ENCODE measurements around the gene MTSS2. TPM values are rescaled to one million over a fixed set of nuclear protein-coding genes. Genes with fewer than 3 reads are reported as not detected.

MTSS2 gene
- total RNA-seq, 1 experiment from 2014 or later: 27.1 TPM

DNA sequence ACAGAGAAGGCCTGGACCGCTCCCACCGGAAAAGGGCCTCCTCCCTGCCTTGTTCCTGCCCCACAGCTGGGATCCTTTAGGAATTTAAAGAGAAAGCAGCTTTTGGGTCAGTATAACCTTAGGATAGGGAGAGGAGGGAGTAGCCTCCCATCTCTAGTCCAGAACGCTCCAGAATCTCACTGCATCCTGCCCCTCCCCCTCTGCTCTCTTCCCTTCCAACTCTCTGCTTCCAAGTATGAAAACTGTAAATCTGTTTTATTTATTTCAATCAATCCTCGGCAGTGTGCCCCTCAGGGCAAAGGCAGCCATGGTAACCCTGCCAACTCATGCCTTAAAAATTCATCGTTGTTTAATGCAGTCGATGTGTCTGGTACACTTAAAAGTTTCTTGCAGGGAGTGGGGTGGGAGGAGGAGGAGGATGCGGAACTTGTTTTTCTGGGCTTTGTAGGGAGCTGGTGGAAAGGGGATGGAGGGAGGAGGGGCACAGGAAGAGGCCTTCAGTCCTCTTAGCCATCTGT lies 21.2 kb upstream of the MTSS2 start:
- Mint-ChIP-seq H3K9me3 (ENCODE audit: low read depth, unreplicated experiment) (no peaks in the 10 kb centered on the region), H3K27me3 (ENCODE audit: unreplicated experiment) (no peaks in the 10 kb centered on the region), H3K36me3 (ENCODE audit: insufficient read depth, unreplicated experiment) (peaks cover 18% of the 10 kb centered on the region), H3K4me1 (ENCODE audit: low read depth, unreplicated experiment) (peaks cover 33% of the 10 kb centered on the region), H3K27ac (ENCODE audit: unreplicated experiment) (peak overlapping the region; percentile 32), H3K4me3 (ENCODE audit: low read depth, unreplicated experiment) (no peak overlapping the region)
- peak; percentile 61 for DNase-seq
- CTCF ChIA-PET: interaction anchor here (0.7 kb wide), 1 partner anchor 11 kb away, joined by 3 read pairs; no protein-coding TSS in a partner anchor
- intact Hi-C loops (cut with micrococcal nuclease; ENCODE audit: unreplicated experiment): loop anchor here (5.0 kb wide), 2 partner anchors 40 to 65 kb away; no protein-coding TSS in a partner anchor
- TF ChIP-seq, protein P1, sequence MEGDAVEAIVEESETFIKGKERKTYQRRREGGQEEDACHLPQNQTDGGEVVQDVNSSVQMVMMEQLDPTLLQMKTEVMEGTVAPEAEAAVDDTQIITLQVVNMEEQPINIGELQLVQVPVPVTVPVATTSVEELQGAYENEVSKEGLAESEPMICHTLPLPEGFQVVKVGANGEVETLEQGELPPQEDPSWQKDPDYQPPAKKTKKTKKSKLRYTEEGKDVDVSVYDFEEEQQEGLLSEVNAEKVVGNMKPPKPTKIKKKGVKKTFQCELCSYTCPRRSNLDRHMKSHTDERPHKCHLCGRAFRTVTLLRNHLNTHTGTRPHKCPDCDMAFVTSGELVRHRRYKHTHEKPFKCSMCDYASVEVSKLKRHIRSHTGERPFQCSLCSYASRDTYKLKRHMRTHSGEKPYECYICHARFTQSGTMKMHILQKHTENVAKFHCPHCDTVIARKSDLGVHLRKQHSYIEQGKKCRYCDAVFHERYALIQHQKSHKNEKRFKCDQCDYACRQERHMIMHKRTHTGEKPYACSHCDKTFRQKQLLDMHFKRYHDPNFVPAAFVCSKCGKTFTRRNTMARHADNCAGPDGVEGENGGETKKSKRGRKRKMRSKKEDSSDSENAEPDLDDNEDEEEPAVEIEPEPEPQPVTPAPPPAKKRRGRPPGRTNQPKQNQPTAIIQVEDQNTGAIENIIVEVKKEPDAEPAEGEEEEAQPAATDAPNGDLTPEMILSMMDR (IDR thresholded peaks at IDR 0.05; ENCODE audit: unreplicated experiment): no peak
- BruUV-seq (replicated peaks): no TSS peak

DNA sequence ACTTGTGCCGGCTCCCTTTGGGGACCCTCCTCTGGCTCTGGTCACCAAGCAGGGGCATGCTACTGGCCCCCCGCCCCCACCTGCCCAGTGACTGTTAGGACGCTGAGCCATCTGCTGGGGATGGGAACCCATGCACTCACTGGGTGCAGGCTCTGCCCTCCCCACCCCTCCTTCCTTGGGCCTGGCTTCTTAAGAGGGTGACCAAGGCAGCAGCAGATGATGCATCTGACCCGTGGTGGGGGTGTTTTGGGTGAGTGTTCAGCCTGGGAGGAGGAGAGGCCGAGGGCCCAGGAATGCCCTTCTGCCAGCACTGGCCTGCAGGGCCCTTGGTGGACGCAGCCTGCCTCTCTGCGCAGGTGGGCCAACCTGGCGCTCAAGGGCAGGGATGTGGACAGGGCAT lies 19.2 kb upstream of the MTSS2 start:
- no peaks in the 10 kb centered on the region for H3K27me3 Mint-ChIP-seq (ENCODE audit: unreplicated experiment)
- no TSS peak for BruUV-seq (replicated peaks)
- CTCF ChIA-PET: no interaction called here
- no peaks in the 10 kb centered on the region for H3K9me3 Mint-ChIP-seq (ENCODE audit: low read depth, unreplicated experiment)
- TF ChIP-seq, protein P1 (IDR thresholded peaks at IDR 0.05; ENCODE audit: unreplicated experiment): no peak
- no peak overlapping the region for H3K4me3 Mint-ChIP-seq (ENCODE audit: low read depth, unreplicated experiment)
- no peak for DNase-seq
- peak overlapping the region; percentile 41 for H3K27ac Mint-ChIP-seq (ENCODE audit: unreplicated experiment)
- H3K4me1 Mint-ChIP-seq (ENCODE audit: low read depth, unreplicated experiment): peaks cover 33% of the 10 kb centered on the region
- H3K36me3 Mint-ChIP-seq (ENCODE audit: insufficient read depth, unreplicated experiment): peaks cover 18% of the 10 kb centered on the region
- intact Hi-C loops (cut with micrococcal nuclease; ENCODE audit: unreplicated experiment): loop anchor here (5.0 kb wide), 2 partner anchors 42 to 67 kb away; no protein-coding TSS in a partner anchor

DNA sequence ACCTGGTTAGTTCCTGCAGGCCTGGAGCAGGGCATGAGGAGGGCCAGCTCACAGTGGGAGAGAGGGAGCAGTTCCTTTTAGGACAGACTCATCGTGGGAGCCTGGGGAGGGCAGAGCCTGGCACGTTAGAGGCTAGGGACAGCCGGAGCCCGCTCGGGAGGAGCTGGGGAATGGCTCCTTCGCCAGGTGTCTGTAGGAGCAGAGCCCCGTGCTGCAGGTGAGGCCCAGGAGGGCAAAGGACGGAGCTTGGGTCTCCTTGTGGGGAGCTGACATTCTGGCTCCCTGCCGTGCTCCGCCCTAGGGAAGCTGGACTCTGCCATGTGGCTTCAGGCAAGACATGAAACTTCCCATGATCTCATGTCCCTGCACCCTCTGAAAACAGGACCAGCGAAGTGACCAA lies 18.7 kb upstream of the MTSS2 start:
- Mint-ChIP-seq H3K9me3 (ENCODE audit: low read depth, unreplicated experiment) (no peaks in the 10 kb centered on the region), H3K27ac (ENCODE audit: unreplicated experiment) (no peak overlapping the region), H3K4me1 (ENCODE audit: low read depth, unreplicated experiment) (peaks cover 33% of the 10 kb centered on the region), H3K36me3 (ENCODE audit: insufficient read depth, unreplicated experiment) (peaks cover 18% of the 10 kb centered on the region), H3K27me3 (ENCODE audit: unreplicated experiment) (no peaks in the 10 kb centered on the region), H3K4me3 (ENCODE audit: low read depth, unreplicated experiment) (no peak overlapping the region)
- TF ChIP-seq, protein P1 (IDR thresholded peaks at IDR 0.05; ENCODE audit: unreplicated experiment): no peak
- intact Hi-C loops (cut with micrococcal nuclease; ENCODE audit: unreplicated experiment): no loop called here
- CTCF ChIA-PET: interaction anchor here (0.6 kb wide), 1 partner anchor 1475 kb away, joined by 7 read pairs; no protein-coding TSS in a partner anchor
- no peak for DNase-seq
- BruUV-seq (replicated peaks): no TSS peak

DNA sequence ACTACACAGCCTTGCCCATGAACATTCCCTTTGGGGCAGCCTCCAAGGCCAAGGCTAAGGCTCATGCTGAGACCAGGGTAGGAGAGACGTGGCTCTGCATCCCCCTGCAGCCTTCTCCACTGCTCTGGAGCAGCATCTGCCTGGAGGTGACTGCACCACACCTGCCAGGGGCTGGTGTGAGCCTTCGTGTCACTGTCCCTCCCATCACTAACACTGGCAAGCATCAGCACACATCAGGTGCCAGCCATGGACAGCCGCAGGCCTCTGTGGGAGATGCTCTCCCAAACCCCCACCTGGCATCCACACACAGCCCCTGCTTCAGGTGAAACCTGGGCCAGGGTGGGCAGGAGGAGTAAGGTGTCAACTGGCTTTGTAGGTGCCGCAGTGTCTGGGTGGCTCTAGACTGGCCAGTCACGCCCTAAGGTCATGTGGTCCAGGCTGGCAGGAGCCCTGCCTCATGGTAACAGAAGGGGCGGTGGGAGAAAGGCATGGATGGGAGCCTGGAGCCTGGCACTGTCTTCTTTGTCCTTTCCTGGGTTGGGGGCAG lies 18.1 kb upstream of the MTSS2 start:
- TF ChIP-seq, protein P1 (IDR thresholded peaks at IDR 0.05; ENCODE audit: unreplicated experiment): no peak
- Mint-ChIP-seq H3K27me3 (ENCODE audit: unreplicated experiment) (no peaks in the 10 kb centered on the region), H3K4me3 (ENCODE audit: low read depth, unreplicated experiment) (no peak overlapping the region), H3K36me3 (ENCODE audit: insufficient read depth, unreplicated experiment) (peaks cover 22% of the 10 kb centered on the region), H3K4me1 (ENCODE audit: low read depth, unreplicated experiment) (peaks cover 33% of the 10 kb centered on the region), H3K9me3 (ENCODE audit: low read depth, unreplicated experiment) (no peaks in the 10 kb centered on the region), H3K27ac (ENCODE audit: unreplicated experiment) (no peak overlapping the region)
- CTCF ChIA-PET: interaction anchor here (0.6 kb wide), 1 partner anchor 1474 kb away, joined by 7 read pairs; no protein-coding TSS in a partner anchor
- no peak for DNase-seq
- no TSS peak for BruUV-seq (replicated peaks)
- intact Hi-C loops (cut with micrococcal nuclease; ENCODE audit: unreplicated experiment): no loop called here
